Right atrium auricular region (tissue), 2 donors: ENCODE results near the gene WNK1. TPM values are rescaled to one million over a fixed set of nuclear protein-coding genes. Genes with fewer than 3 reads are reported as not detected.
A peak's percentile ranks its signal among the peaks of the same experiment; 100 is the strongest.

Experiments
- DNase-seq: peaks from one replicate; pipeline ENCODE4 v3.0.0-alpha.2; 2019; ENCODE audit warnings: low spot score
- H3K27ac ChIP-seq, 2 donors: fragments of 200-600 bp; sonication (generic); 1 replicate in 1 of 2; 2 replicates in 1 of 2; pipeline ENCODE4 v1.5.1; 2016 to 2019
- H3K27me3 ChIP-seq, 2 donors: fragments of 200-600 bp; sonication (generic); one replicate each; pipeline versions ENCODE4 v1.5.1 to v1.6.0; 2017 to 2019
- H3K36me3 ChIP-seq: fragments of 200-600 bp; sonication (generic); one replicate; pipeline ENCODE4 v1.5.1; 2016
- H3K4me1 ChIP-seq, 2 donors: fragments of 200-600 bp; sonication (generic); one replicate each; pipeline versions ENCODE4 v1.5.1 to v1.6.0; 2017 to 2019
- H3K4me3 ChIP-seq, 2 donors: fragments of 200-600 bp; sonication (generic); 1 replicate in 1 of 2; 2 replicates in 1 of 2; pipeline ENCODE4 v1.5.1; 2017 to 2019; ENCODE audit warnings: mild to moderate bottlenecking in 1 of 2, moderate library complexity in 1 of 2
- H3K9me3 ChIP-seq, 2 donors: fragments of 200-600 bp; sonication (generic); one replicate each; pipeline ENCODE4 v1.5.1; 2019
- CTCF ChIP-seq, 2 donors: fragments of 200-600 bp; sonication (generic); IDR thresholded peaks; one replicate each; pipeline ENCODE4 v1.5.1; 2019; ENCODE audit warnings: antibody characterized with exemption in 2 of 2
- total RNA-seq, 2 donors: library from RNA; depleted of rRNA; stranded (reverse); fragments of >200 nt; gene quantifications; one replicate each; pipeline ENCODE4 v1.1.0, GENCODE V29; 2016

WNK1 gene
- total RNA-seq, 2 donors from 2014 or later: 195 to 215 TPM

- H3K4me3 ChIP-seq: no peak overlapping the region
- peaks cover 76% of the 10 kb centered on the region for H3K36me3 ChIP-seq
- no peaks in the 10 kb centered on the region for H3K9me3 ChIP-seq
- no peaks in the 10 kb centered on the region for H3K27me3 ChIP-seq
- peak overlapping the region; percentile 12 to 43 for H3K27ac ChIP-seq
- H3K4me1 ChIP-seq: peaks cover 0 to 18% of the 10 kb centered on the region in 2 donors
- TF ChIP-seq CTCF (IDR thresholded peaks at IDR 0.05): no peak
- DNase-seq: no peak
These were observed 158.9 kb downstream of the WNK1 start for GRCh38 chr12:911191-911826.

GRCh38 chr12:912466-913235 is 160.3 kb downstream of the WNK1 start:
- peaks cover 0 to 18% of the 10 kb centered on the region in 2 donors for H3K4me1 ChIP-seq
- no peak overlapping the region for H3K27ac ChIP-seq
- no peak for DNase-seq
- TF ChIP-seq CTCF (IDR thresholded peaks at IDR 0.05): no peak
- peaks cover 74% of the 10 kb centered on the region for H3K36me3 ChIP-seq
- no peaks in the 10 kb centered on the region for H3K27me3 ChIP-seq
- no peaks in the 10 kb centered on the region for H3K9me3 ChIP-seq
- no peak overlapping the region for H3K4me3 ChIP-seq

GRCh38 chr12:913919-914698 is 161.7 kb downstream of the WNK1 start:
- H3K4me3 ChIP-seq: no peak overlapping the region
- DNase-seq: no peak
- no peak overlapping the region for H3K27ac ChIP-seq
- H3K36me3 ChIP-seq: peaks cover 67% of the 10 kb centered on the region
- TF ChIP-seq CTCF (IDR thresholded peaks at IDR 0.05): no peak
- H3K9me3 ChIP-seq: no peaks in the 10 kb centered on the region
- H3K4me1 ChIP-seq: peaks cover 0 to 18% of the 10 kb centered on the region in 2 donors
- no peaks in the 10 kb centered on the region for H3K27me3 ChIP-seq

- DNase-seq: no peak
- no peak overlapping the region for H3K4me3 ChIP-seq
- H3K27ac ChIP-seq: no peak overlapping the region
- H3K4me1 ChIP-seq: peaks cover 0 to 17% of the 10 kb centered on the region in 2 donors
- peaks cover 58% of the 10 kb centered on the region for H3K36me3 ChIP-seq
- no peaks in the 10 kb centered on the region for H3K9me3 ChIP-seq
- H3K27me3 ChIP-seq: no peaks in the 10 kb centered on the region
- TF ChIP-seq CTCF (IDR thresholded peaks at IDR 0.05): no peak
These were observed 162.7 kb downstream of the WNK1 start for GRCh38 chr12:915090-915489.

- DNase-seq: no peak
- peaks cover 0 to 5% of the 10 kb centered on the region in 2 donors for H3K4me1 ChIP-seq
- no peaks in the 10 kb centered on the region for H3K27me3 ChIP-seq
- H3K9me3 ChIP-seq: no peaks in the 10 kb centered on the region
- H3K36me3 ChIP-seq: peaks cover 55% of the 10 kb centered on the region
- no peak for TF ChIP-seq CTCF (IDR thresholded peaks at IDR 0.05)
- H3K4me3 ChIP-seq: no peak overlapping the region
- no peak overlapping the region for H3K27ac ChIP-seq
These were observed 163.9 kb downstream of the WNK1 start for GRCh38 chr12:916240-916639.
